ENCODE data around the gene ZSWIM6.
"Not testable (repeated sequence)": the region's sequence is repeated elsewhere in the genome, so short reads cannot be mapped to it uniquely, and the experiment has no call there.

The ZSWIM6 gene

GRCh38 chr5:61409568-61409967 lies 77.5 kb downstream of the ZSWIM6 start:
- no peak for DNase-seq

DNA sequence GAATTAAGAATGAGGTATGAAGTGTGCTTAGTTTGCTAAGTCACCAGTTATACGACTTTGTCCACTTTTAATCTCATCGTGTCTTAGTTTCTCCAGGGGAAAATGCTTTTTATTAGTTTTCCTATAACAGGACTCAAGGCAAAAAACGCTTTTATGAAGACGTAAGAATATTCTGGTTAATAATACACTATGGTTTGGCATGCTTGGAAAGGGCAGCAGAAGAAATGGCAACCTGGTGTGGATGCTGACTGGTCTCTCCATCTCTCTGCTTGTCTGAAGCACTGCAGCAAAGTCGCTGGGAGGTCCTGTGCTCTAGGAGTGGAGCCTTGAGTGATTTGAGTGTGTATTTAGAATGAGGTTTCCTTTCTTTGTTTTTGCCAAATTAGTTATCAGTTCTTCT lies 78.8 kb downstream of the ZSWIM6 start:
- no peak for DNase-seq

- peak in 1 of 2 donors; percentile 44 for DNase-seq
Measured at GRCh38 chr5:61412361-61412760, 80.3 kb downstream of the ZSWIM6 start.

DNA sequence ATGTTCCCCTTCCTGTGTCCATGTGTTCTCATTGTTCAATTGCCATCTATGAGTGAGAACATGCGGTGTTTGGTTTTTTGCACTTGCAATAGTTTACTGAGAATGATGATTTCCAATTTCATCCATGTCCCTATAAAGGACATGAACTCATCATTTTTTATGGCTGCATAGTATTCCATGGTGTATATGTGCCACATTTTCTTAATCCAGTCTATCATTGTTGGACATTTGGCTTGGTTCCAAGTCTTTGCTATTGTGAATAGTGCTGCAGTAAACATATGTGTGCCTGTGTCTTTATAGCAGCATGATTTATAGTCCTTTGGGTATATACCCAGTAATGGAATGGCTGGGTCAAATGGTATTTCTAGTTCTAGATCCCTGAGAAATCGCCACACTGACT lies 81.1 kb downstream of the ZSWIM6 start:
- DNase-seq: not testable (repeated sequence)

DNA sequence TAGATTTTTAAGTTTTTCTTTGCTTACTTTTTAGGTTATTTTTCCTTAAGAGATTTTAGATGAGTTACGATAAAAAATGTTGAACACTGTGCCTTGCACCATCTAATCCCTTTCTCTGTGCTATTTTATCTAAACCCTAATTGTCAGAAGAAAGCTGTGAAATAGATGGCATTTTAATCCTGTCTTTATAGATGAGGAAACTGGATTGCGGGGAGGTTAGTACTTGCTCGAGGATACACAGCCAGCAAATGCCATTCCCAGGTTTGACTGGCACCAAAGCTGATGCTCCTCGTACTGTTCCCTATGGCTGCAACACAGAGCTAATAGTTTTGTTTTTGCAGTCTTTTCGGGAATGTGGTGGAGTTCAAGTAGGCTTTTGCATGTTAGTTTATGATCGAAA lies 82.7 kb downstream of the ZSWIM6 start:
- no peak for DNase-seq

GRCh38 chr5:61416010-61416409 lies 84.0 kb downstream of the ZSWIM6 start:
- DNase-seq: no peak

DNA sequence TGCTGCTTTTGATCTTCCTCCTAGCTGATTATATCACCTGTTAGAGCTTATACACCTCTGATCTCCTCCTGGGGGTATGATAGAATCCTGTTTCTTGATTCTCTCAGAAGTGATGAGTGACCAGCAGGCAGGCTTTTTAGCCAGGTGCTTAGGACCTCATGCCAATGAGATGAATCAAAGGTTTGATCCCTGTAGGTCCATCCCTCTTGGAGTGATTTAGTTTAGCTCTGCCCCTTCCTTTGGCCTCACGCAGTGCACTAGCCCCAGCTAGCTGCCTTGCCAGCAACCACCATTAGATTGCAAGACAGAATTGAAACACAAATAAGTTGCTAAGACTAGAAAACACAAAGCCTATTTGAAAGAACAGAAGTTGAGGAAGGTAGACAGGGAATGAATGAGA lies 84.4 kb downstream of the ZSWIM6 start:
- DNase-seq: no peak

GRCh38 chr5:61417340-61417739 lies 85.3 kb downstream of the ZSWIM6 start:
- no peak for DNase-seq

DNA sequence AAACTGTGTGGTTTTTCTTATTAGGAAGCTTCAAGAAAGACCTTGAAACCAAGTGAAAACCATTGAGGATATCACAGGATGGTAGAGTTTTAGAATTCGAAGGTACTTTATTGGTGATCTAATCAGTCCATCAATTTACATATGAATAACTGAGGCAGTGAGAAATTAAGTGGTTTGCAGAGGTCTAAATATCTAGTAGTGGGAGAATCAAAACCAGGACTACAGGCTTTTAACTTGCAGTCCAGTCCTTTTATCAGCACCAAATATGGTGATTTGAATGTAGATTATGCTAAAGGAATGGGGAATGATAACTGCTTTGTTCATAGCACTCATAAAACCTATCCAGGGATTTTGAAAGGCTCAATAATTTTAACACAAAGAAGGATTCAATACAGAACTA lies 85.8 kb downstream of the ZSWIM6 start:
- DNase-seq: no peak

- no peak for DNase-seq
Measured at GRCh38 chr5:61419106-61419505, 87.0 kb downstream of the ZSWIM6 start.

GRCh38 chr5:61420016-61420415 lies 88.0 kb downstream of the ZSWIM6 start:
- no peak for DNase-seq

GRCh38 chr5:61421262-61421661 lies 89.2 kb downstream of the ZSWIM6 start:
- not testable (repeated sequence) for DNase-seq

DNA sequence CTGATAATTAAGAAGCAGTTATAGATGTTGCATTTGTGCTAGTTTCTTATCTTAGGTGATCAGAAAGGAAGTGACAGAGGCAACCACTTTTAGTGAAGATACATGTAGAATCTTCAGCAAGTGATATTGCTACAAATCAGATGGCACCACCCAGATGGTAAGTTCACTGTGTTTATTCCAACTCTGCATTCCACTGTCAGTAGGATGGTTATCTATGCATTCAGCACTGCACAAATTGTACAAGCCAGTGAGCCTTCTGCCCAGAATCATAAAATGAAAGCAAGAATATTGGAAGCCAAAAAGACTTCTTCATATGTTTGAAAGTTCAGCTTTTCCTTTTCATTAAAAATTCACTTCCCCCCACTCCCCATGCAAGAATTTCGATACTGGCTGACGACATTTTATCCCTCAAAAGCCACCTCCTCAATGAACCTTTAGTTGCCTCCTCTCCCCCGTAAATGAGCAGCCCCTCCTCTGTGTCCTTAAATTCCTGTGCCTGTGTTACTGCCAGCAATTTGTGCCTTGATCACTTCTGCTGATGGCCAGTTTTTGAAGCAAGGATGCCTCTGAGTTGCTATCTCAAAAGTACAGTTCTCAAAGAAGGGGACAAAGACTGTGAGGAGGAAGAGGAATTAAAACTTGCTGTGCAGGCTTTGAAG lies 91.6 kb downstream of the ZSWIM6 start:
- DNase-seq: peak in 1 of 2 donors; percentile 58

DNA sequence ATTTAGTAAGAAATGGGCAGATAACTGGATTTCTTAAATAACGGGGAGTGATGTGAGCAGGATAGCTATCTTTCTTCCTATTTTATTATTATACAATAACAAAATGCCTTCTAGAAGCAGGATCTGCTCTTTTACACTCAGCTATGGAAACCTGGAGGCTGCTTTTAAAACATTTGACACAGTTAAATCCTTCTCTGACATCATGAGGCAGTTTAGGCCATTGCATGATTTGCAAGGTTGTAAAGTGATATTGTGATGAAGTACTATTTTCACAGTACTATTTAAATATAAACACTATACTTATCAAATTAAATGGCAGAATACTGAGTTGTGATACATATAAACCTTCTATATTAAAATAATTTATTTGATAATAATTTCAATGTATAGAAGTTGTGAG lies 93.9 kb downstream of the ZSWIM6 start:
- DNase-seq: no peak

GRCh38 chr5:61429906-61430305 lies 97.8 kb downstream of the ZSWIM6 start:
- no peak for DNase-seq

DNA sequence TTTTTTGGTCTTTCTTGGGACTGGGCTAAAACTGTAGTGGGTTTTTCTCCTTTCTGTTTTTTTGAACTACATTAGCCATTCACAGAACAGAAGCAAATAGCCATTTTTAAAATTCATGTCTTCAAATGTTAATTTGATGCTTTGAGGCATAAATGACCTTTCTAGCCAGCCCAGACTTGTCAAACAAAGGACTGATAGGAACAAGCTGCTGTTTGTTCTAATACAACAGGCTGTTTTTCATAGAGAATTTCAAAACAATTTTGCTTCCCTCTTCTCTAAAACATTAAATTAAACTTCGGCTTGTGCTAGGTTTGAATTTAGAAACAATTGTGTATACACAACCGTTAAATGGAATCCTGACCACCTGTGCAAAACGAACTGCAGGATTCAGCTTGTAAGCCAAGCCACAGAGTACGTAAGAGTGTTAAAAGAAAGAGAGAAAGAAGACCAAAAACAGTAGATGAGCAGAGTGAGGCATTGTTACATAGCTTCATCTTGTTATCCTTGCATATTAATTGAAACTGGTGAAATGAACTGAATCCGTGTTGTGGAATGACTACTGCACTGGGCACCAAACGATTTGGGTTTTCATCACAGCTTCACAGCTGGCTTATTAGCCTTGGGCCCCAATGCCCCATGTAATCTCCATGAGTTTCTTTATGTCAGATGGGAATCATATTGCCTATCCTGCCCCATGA lies 100.0 kb downstream of the ZSWIM6 start:
- peak; percentile 33 to 89 for DNase-seq

GRCh38 chr5:61435368-61435767 lies 103.3 kb downstream of the ZSWIM6 start:
- peak in 1 of 2 donors; percentile 31 for DNase-seq

DNA sequence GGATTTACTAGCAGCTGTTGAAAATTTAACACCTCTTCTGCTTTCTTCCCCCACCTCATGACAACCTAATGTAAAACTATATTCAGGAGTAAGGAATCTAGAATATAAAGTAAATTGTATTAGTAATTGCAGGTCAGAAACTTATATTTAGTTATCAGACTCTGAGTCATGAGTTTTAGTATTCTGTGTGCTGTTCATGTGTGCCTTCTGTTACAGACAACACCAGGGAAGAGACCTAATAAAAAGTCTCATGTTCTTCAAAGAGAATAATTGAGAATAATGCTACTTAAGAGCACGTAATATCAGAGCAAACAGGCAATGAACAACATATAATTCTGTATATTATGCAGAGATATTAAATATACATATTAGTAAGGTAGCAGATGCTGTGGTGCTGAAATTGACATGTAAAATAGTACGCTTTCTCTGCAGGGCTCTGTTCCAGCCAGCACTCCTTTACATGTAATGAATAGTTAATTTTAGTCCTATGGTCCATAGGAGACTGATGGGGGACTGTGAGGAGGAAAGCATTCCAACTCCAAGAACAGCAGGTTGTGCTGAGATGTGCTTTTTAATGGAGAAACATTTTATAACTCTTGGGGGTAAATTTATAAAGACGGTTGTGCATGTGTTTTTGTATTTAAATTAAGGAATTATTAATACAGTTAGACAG lies 106.4 kb downstream of the ZSWIM6 start:
- DNase-seq: no peak

DNA sequence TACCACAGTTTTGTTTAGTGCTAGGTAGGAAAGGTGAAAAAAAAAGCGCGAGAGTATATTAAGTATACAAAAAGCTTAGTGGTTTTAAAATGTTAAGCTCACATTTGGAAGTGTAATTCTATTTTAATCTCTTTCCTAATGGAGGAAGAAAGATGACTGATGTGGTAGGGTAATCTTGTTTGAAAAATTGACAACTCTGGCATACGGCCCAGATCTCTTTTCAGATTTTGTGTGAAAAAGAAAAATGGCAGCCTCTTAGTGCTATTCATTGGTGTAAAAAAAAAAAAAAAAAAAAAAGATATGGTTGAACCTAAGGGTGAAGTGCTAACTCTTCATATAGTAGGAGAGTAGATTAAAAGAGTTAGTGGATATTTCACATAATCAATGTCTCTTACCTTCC lies 108.0 kb downstream of the ZSWIM6 start:
- no peak for DNase-seq

- DNase-seq: peak; percentile 26 to 37
Measured at GRCh38 chr5:61440596-61440995, 108.5 kb downstream of the ZSWIM6 start.

DNA sequence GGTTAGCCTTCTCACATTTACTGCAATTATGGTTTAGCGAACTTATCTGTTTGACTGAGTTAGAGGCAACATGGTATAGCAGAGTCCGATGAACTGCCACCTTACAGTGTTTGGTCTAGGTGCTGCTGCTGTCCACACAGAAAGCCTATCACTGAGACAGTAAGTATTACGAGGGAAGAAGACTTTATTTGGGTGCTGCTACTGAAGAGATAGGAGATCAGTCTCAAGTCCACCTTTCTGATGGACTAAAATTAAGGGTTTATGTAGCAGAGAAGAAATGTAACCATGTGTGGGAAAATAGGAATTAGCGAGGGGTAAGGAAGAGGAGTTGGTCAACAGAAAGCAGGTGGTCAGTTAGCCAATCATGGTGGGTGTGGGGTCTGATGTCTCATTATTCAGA lies 109.7 kb downstream of the ZSWIM6 start:
- DNase-seq: no peak

DNA sequence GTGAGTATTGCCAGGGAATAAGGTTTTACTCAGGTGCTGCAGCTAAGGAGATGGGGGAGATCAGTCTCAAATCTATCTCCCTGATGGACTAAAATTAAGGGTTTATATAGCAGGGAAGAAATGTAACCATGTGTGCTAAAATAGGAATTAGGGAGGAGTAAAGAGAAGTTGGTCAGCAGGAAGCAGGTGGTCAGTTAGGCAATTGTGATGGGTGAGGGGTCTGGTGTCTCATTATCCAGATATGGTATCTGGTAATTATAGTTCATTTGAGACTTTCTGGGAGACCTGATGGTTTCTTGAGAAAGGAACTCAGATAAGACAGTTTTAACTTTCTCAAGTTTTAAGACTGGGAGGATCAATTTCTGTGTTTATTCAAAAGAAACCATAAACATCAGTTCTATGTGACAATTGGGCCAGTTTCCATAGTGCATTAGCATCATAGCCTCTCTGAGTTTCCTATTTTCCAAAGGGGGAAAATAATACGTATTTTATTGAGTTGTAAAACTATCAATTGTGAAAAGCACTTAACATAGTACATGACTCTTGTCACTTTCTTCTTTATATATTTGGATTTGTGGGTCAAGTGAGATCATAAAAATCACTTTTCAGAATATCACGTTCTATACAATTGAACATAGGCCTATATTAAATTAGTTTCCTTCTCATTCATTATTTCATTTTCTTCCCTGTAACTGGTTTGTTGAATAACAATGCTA lies 115.9 kb downstream of the ZSWIM6 start:
- DNase-seq: no peak

- DNase-seq: peak in 1 of 2 donors; percentile 40
Measured at GRCh38 chr5:61449804-61450492, 117.9 kb downstream of the ZSWIM6 start.
